Fibroblast of skin of back (primary cell): ENCODE data around the gene MADCAM1. TPM values are rescaled to one million over a fixed set of nuclear protein-coding genes. Genes with fewer than 3 reads are reported as not detected.
"Not testable (repeated sequence)": the region's sequence is repeated elsewhere in the genome, so short reads cannot be mapped to it uniquely, and the experiment has no call there.

Experiments
- DNase-seq: peaks from one replicate; pipeline ENCODE4 v3.0.0-alpha.2; 2013
- polyA plus RNA-seq, 2 experiments: library from polyadenylated mRNA; unstranded; fragments of 120-200 nt; gene quantifications; one replicate each; pipeline ENCODE4 v1.2.1, GENCODE V29; 2013; ENCODE audit not compliant: insufficient read length in 2 of 2

Gene MADCAM1
- 0.49 TPM for polyA plus RNA-seq (2013, experiment 1 of 2; ENCODE audit: insufficient read length)
- 0.34 TPM for polyA plus RNA-seq (2013, experiment 2 of 2; ENCODE audit: insufficient read length)

DNA sequence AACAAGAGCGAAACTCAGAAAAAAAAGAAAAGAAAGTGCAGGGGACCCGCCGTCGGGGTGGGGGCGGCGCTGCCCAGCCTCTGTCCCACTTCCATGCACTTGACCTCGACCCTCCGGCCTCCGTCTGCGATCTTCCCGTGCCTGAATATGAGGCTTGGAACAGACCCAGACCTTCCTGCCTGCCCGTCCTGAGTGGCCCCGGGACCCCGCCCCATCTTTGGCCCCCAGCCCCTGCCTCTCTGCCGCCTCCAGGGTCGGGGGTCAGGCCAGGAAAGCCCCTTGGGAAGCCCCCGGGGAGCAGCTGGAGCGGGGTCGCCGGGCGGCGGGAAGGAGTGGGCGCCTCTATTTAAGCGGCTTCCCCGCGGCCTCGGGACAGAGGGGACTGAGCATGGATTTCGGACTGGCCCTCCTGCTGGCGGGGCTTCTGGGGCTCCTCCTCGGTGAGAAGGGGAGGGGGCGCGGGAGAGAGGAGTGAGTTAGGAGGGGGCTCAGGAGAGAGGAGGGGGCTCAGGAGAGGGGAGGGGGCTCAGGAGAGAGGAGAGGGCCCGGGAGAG lies at the start of gene MADCAM1:
Gene MADCAM1, plus strand, starts transcription at position 375 of the 554 bp plus-strand sequence. Its CDS starts 14 bp downstream, at position 389.
- no peak for DNase-seq

GRCh38 chr19:447064-447426 lies 49.2 kb upstream of the MADCAM1 start:
- DNase-seq: no peak

DNA sequence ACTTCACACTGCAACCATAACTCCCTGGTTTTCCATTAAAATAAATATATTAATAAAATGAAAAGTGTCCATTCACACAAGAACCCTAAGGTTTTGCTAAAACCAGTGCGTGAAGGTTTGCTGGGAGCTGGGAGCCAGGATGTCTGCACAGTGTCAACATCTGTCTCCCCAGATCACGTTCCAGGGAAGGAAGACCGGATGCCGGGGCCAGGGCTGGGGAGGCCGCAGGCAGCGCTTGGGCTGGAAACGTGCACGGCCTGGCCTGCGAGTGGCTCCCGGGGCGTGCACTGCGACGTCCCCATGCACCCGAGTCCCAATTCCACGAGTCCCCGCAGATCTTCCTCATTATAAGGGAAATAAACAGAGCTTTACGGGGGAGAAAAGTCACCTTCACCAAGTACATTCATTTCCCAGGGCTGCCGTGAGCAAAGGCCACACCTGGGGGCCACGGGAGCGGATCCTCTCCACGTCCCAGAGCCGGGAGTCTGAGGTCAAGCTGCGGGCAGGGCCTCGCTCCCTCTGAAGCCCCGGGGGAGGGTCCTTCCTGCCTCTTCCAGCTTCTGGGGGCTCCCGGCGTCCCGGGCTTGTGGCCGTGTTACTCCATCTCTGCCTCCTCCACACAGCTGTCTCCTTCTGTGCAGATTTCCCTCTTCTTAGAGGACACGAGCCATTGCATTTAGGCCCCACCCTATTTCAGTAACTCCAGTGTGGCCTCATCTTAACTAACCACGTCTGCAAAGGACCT lies 48.3 kb upstream of the MADCAM1 start:
- no peak for DNase-seq

GRCh38 chr19:449916-450315 lies 46.4 kb upstream of the MADCAM1 start:
- DNase-seq: no peak

DNA sequence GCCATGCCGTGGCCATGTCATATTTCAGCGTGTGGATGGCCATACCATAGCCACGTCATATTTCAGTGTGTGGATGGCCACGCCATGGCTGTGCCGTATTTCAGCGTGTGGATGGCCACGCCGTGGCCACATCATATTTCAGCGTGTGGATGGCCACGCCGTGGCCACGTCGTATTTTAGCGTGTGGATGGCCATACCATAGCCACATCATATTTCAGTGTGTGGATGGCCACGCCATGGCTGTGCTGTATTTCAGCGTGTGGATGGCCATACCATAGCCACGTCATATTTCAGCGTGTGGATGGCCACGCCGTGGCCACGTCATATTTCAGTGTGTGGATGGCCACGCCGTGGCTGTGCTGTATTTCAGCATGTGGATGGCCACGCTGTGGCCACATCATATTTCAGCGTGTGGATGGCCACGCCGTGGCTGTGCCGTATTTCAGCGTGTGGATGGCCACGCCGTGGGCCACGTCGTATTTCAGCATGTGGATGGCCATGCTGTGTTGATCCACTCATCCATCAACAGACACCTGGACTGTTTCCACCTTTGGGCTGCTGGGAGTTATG lies 45.3 kb upstream of the MADCAM1 start:
- not testable (repeated sequence) for DNase-seq

DNA sequence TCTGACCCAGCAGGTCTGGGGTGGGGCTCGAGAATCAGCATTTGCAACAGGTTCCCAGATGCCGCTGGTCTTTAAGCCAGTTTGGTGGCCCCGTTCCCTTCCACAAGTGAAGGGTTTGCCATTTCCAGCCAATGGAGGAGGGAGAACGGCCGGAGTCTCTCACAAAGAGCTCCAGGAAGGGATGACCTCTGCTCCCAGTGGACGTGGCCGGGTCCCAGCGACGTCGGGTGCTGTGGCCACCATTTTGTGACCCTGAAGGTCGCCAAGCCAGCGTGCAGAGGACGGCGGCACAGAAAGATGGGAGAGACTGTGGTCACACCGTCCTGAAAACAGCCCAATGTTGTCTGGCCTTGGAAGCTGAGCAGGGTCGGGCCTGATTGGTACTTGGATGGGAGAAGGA lies 43.5 kb upstream of the MADCAM1 start:
- DNase-seq: no peak

- DNase-seq: no peak
Measured at GRCh38 chr19:453606-454005, 42.7 kb upstream of the MADCAM1 start.

DNA sequence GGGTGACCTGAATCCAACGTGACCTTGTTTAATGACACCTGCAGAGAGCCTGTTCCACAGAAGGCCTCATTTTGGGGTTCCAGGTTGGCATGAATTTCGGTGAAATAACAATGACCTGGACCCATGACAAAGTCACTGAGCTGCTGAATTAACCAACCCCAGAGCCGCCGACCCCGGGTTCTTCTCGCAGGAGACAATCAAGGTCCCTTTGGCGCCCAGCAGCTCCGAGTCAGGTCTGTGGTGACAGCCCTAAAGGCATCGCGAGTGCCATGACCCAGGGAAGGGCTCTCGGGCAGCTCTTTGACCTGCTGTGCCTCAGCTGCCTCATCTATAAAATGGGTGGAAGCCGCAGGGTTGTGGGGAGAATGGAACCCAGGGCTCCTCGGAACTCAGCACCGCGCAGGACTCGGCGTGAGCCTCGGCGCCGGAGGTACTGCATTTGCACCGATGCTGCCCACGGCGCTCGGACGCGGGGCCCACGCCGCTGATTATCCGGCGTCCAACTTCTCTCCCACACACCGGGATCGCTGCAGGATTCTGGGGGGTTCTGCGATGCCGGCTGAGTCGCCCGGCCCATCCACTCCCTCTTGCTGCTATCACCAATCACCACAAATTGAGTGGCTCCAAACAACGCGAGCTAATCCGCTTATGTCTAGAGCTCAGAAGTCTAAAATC lies 41.1 kb upstream of the MADCAM1 start:
- DNase-seq: no peak

DNA sequence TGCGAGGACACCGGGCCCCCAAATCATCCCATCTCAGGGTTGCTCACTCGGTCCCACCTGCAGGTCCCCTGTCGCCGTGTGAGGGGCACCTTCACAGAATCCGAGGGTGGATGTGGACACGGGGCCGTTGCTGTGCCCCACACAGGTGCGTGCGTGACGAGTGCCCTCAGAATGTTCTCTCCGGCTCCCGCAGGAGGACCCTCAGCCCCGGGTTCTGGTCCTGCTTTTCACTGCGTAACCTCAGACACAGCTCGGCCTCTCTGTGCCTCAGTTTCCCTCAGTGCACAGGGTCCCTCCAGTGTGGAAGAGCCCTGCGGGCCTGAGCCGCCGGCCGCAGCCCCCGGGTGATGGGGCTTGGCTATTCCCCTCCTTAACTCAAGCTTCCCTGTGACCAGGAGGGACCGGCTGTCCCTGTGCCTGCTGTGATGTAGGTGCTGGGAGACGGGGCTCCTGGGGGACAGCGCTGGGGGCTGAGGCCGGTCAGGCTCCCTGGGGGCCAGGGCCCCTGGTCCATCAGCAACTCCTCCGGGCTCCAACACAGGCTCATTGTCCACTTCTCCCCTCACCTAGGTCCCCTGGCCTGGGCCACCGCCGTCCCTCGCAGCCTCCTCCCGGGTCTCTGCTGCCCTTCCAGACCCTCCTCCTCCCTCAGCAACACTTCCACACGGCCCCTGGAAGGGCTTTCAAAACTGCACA lies 40.3 kb upstream of the MADCAM1 start:
- no peak for DNase-seq

DNA sequence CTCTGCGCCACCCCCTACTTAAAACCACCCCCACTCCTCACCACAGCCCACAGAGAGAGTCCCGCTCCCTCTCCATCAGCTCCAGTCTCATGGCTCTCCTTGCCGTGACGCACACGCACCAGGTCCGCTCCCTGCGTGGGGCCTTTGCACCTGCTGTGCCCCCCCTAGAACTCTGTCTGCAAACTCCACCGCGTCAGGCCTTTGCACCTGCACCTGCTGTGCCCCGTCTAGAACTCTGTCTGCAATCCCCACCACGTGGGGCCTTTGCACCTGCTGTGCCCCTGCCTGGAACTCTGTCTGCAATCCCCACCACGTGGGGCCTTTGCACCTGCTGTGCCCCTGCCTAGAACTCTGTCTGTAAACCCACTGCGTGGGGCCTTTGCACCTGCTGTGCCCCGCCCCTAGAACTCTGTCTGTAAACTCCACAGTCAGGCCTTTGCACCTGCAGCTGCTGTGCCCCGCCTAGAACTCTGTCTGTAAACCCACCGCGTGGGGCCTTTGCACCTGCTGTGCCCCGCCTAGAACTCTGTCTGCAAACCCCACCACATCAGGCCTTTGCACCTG lies 39.7 kb upstream of the MADCAM1 start:
- no peak for DNase-seq

GRCh38 chr19:457636-458035 lies 38.6 kb upstream of the MADCAM1 start:
- no peak for DNase-seq

DNA sequence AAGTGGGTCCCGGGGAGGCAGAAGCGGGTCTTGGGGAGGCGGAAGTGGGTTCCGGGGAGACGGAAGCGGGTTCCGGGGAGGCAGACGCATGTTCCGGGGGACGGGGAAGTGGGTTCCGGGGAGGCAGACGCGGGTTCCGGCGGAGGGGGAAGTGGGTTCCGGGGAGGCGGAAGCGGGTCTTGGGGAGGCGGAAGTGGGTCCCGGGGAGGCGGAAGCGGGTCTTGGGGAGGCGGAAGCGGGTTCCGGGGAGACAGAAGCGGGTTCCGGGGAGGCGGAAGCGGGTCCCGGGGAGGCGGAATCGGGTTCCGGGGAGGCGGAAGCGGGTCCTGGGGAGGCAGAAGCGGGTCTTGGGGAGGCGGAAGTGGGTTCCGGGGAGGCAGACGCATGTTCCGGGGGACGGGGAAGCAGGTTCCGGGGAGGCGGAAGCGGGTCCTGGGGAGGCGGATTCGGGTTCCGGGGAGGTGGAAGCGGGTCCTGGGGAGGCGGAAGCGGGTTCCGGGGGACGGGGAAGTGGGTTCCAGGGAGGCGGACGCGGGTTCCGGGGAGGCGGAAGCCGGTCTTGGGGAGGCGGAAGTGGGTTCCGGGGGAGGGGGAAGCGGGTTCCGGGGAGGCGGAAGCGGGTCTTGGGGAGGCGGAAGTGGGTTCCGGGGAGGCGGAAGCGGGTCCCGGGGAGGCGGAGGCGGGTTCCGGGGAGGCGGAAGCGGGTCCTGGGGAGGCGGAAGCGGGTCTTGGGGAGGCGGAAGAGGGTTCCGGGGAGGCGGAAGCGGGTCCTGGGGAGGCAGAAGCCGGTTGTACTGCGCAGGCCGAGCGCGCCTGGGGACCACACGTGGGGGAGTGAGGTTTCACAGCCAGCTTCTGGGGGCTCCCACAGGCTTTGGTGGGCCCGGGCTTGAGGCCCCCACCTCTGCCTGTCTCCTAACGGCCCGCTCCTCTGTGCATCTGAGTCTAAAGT lies 37.9 kb upstream of the MADCAM1 start:
- DNase-seq: no peak

DNA sequence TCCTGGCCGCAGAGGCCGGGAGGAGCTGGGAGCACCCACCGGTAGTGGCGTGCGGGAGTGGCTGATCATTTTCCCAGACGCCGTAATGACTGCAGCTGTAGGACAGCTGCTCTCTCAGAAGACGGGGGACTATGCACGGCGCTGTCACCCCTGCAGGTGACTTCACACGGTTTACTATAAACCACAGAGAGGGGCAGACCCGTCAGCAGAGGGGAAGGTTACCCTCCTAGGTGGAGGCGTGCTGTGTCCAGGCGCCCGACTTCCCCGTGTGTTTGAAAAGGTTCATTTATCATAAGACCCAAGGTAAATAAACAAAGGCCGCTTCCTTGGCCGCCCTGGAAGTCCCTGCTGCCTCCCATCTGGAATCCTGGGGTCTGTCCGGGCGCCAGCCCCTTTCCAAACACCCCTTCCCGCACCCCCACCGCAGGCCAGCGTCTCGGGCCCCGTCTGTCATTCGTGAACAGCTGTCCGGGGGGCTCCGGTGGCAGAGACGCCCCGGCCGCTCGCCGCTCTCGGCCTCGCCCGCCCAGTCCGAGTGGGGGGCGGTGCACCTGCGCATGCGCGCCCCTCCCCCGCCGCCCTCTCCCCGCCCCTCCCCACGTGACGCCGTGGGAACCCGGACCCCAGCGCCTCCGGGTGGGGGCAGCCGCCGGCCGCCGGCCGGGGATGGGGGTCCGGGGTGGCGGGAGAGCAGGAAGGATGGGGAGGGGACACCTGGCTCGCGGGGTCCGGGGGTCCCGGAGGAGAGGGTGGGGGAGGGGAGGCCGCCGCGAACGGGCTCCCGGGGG lies 36.4 kb upstream of the MADCAM1 start:
- DNase-seq: no peak

- DNase-seq: peak; percentile 11
Measured at GRCh38 chr19:460877-461720, 35.2 kb upstream of the MADCAM1 start, which contains the start of gene SHC2. TSS of gene SHC2 (minus strand) at chr19:461033. CDS start at chr19:460996, 37 bp downstream.

DNA sequence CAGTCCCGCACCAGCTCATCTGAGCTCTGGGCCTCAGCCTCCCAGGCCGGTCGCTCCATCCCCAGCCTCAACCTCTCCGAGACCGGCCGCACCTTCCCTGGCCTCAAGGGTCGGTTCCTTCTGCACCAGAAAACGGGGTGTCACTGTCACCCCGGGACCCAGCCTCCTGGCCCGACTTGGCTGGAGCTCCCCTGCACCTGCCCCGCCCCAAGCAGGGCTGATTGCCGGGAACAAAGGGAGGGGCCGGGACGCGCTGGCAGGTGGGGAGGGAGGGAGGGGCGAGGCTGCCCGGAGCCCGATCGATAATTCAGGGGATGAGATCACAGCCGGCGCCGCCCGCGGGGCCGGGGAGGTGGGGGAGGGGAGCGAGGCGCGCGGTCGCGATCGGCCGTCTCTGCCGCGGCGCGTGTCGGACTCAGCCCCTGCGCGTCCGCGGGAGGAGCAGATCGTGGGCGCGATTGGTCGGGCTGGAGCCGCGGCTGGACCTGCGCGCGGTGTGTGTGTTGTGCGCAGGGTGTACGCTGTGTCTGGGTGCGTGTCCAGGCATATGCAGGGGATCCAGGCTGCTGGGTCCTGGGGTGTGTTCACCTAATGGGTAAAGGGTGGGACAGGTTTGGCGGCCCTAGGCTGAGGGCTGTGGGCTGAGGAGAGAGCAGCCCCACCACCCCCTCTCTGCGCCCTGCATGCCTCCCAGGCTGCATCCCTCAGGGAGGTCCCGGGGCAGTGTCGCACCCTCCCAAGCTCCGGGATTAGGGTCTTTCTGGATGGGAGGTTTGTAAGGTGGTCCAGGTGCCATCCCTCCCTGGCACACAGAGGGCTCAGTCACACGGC lies 34.4 kb upstream of the MADCAM1 start:
- DNase-seq: no peak

GRCh38 chr19:463483-464207 lies 32.6 kb upstream of the MADCAM1 start:
- no peak for DNase-seq

- DNase-seq: no peak
Measured at GRCh38 chr19:464208-464545, 32.1 kb upstream of the MADCAM1 start.
